Neural progenitor cell (in vitro differentiated cells): ENCODE results near the gene ZNF385A. TPM values are rescaled to one million over a fixed set of nuclear protein-coding genes. Genes with fewer than 3 reads are reported as not detected.

Source experiments
- DNase-seq: peaks from one replicate; pipeline ENCODE4 v3.0.0-alpha.2; 2016; ENCODE audit warnings: low spot score
- H2AFZ ChIP-seq: fragments of 200-600 bp; sonication (generic); replicated peaks from 2 replicates; pipeline ENCODE4 v1.6.1; 2016; ENCODE audit warnings: antibody characterized with exemption
- H3F3A ChIP-seq: fragments of 200-600 bp; sonication (generic); 2 replicates; pipeline ENCODE4 v1.6.1; 2016; ENCODE audit warnings: antibody characterized with exemption, low read depth
- H3K27ac ChIP-seq: fragments of 200-600 bp; sonication (generic); 2 replicates; pipeline ENCODE4 v1.5.1; 2016; ENCODE audit warnings: mild to moderate bottlenecking
- H3K27me3 ChIP-seq: fragments of 200-600 bp; sonication (generic); 2 replicates; pipeline ENCODE4 v1.6.1; 2016; ENCODE audit warnings: mild to moderate bottlenecking, moderate library complexity
- H3K36me3 ChIP-seq: fragments of 200-600 bp; sonication (generic); 2 replicates; pipeline ENCODE4 v1.5.1; 2016
- H3K4me1 ChIP-seq: fragments of 200-600 bp; sonication (generic); 2 replicates; pipeline ENCODE4 v1.6.1; 2016; ENCODE audit warnings: mixed run types
- H3K4me2 ChIP-seq: fragments of 200-600 bp; sonication (generic); 2 replicates; pipeline ENCODE4 v1.6.1; 2016
- H3K4me3 ChIP-seq: fragments of 200-600 bp; sonication (generic); 2 replicates; pipeline ENCODE4 v1.5.1; 2016
- H3K79me2 ChIP-seq: fragments of 200-600 bp; sonication (generic); 2 replicates; pipeline ENCODE4 v1.6.1; 2016; ENCODE audit warnings: low read depth
- H3K9ac ChIP-seq: fragments of 200-600 bp; sonication (generic); 2 replicates; pipeline ENCODE4 v1.6.1; 2016
- H3K9me3 ChIP-seq: fragments of 200-600 bp; sonication (generic); 2 replicates; pipeline ENCODE4 v1.5.1; 2016; ENCODE audit warnings: low read depth
- H4K20me1 ChIP-seq: fragments of 200-600 bp; sonication (generic); 2 replicates; pipeline ENCODE4 v1.6.1; 2016; ENCODE audit warnings: low read depth
- H3K27ac Mint-ChIP-seq: 3 replicates; pipeline ENCODE4 v1.8.0; 2021; ENCODE audit warnings: mixed read lengths
- H3K27me3 Mint-ChIP-seq: 2 replicates; pipeline ENCODE4 v1.8.0; 2022; ENCODE audit warnings: low read depth, mild to moderate bottlenecking, inconsistent platforms, moderate library complexity, mixed read lengths; ENCODE audit not compliant: insufficient read depth
- H3K36me3 Mint-ChIP-seq: 3 replicates; pipeline ENCODE4 v1.8.0; 2021; ENCODE audit warnings: mixed read lengths
- H3K4me1 Mint-ChIP-seq: 3 replicates; pipeline ENCODE4 v1.8.0; 2021; ENCODE audit warnings: mixed read lengths
- H3K4me3 Mint-ChIP-seq: 3 replicates; pipeline ENCODE4 v1.8.0; 2021; ENCODE audit warnings: mild to moderate bottlenecking, moderate library complexity, mixed read lengths
- H3K9me3 Mint-ChIP-seq: 3 replicates; pipeline ENCODE4 v1.8.0; 2020; ENCODE audit warnings: mixed read lengths
- EZH2 ChIP-seq: fragments of 200-600 bp; sonication (generic); IDR thresholded peaks from 2 replicates; pipeline ENCODE4 v1.6.1; 2017; ENCODE audit warnings: antibody characterized with exemption, mild to moderate bottlenecking, moderate library complexity
- EZH2phosphoT487 ChIP-seq: fragments of 200-600 bp; sonication (generic); IDR thresholded peaks from 2 replicates; pipeline ENCODE4 v1.6.1; 2017; ENCODE audit warnings: antibody characterized with exemption
- total RNA-seq: library from RNA; depleted of rRNA; stranded (reverse); fragments of >200 nt; gene quantifications from 2 replicates; pipeline ENCODE4 v1.2.3, GENCODE V29; 2015; ENCODE audit warnings: low replicate concordance
- TF ChIP-seq, protein P1 (sequence below): fragments of 200-600 bp; sonication (generic); IDR thresholded peaks from 2 replicates; pipeline ENCODE4 v1.5.1; 2017; ENCODE audit warnings: antibody characterized with exemption, mild to moderate bottlenecking

ZNF385A gene
- total RNA-seq, 1 donor from 2014 or later, result 6.2 TPM

- peak overlapping the region; percentile 99 for H3K27ac ChIP-seq
- peak overlapping the region; percentile 90 for H3K4me3 Mint-ChIP-seq
- no peaks in the 10 kb centered on the region for H3K9me3 ChIP-seq
- H3K4me2 ChIP-seq, result peak overlapping the region; percentile 90
- peak overlapping the region; percentile 100 for H3K27ac Mint-ChIP-seq
- peaks cover 89% of the 10 kb centered on the region for H3F3A ChIP-seq
- no peaks in the 10 kb centered on the region for H3K36me3 ChIP-seq
- no peaks in the 10 kb centered on the region for H3K27me3 ChIP-seq
- peaks cover 87% of the 10 kb centered on the region for H3K4me1 ChIP-seq
- no peaks in the 10 kb centered on the region for H3K9me3 Mint-ChIP-seq
- peaks cover 70% of the 10 kb centered on the region for H3K4me1 Mint-ChIP-seq
- no peaks in the 10 kb centered on the region for H4K20me1 ChIP-seq
- peaks cover 4% of the 10 kb centered on the region for H3K79me2 ChIP-seq
- peak; percentile 79 for DNase-seq
- no peak overlapping the region for H2AFZ ChIP-seq
- H3K27me3 Mint-ChIP-seq, result no peaks in the 10 kb centered on the region
- TF ChIP-seq EZH2 (no peak), EZH2phosphoT487 (no peak)
- TF ChIP-seq, protein P1, sequence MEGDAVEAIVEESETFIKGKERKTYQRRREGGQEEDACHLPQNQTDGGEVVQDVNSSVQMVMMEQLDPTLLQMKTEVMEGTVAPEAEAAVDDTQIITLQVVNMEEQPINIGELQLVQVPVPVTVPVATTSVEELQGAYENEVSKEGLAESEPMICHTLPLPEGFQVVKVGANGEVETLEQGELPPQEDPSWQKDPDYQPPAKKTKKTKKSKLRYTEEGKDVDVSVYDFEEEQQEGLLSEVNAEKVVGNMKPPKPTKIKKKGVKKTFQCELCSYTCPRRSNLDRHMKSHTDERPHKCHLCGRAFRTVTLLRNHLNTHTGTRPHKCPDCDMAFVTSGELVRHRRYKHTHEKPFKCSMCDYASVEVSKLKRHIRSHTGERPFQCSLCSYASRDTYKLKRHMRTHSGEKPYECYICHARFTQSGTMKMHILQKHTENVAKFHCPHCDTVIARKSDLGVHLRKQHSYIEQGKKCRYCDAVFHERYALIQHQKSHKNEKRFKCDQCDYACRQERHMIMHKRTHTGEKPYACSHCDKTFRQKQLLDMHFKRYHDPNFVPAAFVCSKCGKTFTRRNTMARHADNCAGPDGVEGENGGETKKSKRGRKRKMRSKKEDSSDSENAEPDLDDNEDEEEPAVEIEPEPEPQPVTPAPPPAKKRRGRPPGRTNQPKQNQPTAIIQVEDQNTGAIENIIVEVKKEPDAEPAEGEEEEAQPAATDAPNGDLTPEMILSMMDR, result no peak
- H3K36me3 Mint-ChIP-seq, result peaks cover 27% of the 10 kb centered on the region
- H3K4me3 ChIP-seq, result peak overlapping the region; percentile 43
- H3K9ac ChIP-seq, result peak overlapping the region; percentile 22
Observed at GRCh38 chr12:54350743-54351142, 33.8 kb downstream of the ZNF385A start.

- Mint-ChIP-seq H3K4me1 (peaks cover 76% of the 10 kb centered on the region), H3K27ac (peak overlapping the region; percentile 100), H3K27me3 (no peaks in the 10 kb centered on the region), H3K9me3 (no peaks in the 10 kb centered on the region), H3K4me3 (peak overlapping the region; percentile 66), H3K36me3 (peaks cover 34% of the 10 kb centered on the region)
- DNase-seq, result no peak
- Histone ChIP-seq H2AFZ (no peak overlapping the region), H3K4me2 (peak overlapping the region; percentile 90), H3K9ac (no peak overlapping the region), H3K27ac (peak overlapping the region; percentile 99), H4K20me1 (no peaks in the 10 kb centered on the region), H3K27me3 (no peaks in the 10 kb centered on the region), H3F3A (peaks cover 78% of the 10 kb centered on the region), H3K4me1 (peaks cover 77% of the 10 kb centered on the region), H3K9me3 (no peaks in the 10 kb centered on the region), H3K79me2 (peaks cover 4% of the 10 kb centered on the region), H3K4me3 (peak overlapping the region; percentile 43), H3K36me3 (no peaks in the 10 kb centered on the region)
- no peak for TF ChIP-seq EZH2phosphoT487
- no peak for TF ChIP-seq EZH2
- TF ChIP-seq, protein P1, result no peak
Observed at GRCh38 chr12:54349679-54350078, 34.9 kb downstream of the ZNF385A start.

DNA sequence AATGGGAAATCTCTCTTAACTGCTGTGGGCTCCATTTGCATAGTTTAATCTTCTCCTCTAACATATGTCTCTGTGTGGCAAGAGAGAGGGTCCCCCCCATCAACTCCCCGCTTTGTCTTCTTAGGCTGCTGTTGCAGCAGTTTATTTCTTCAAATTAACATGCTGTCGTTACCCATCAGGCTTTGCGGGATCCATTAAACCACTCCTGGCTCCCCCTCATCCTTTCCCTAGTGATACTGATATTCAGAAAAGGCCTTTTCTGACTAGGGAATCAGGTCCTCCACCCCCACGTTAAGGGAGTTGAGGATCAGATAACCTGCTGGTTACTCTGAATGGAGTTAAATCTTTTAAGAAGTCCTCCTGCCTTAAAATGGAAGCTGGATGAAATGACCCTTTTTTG is 35.5 kb downstream of the ZNF385A start:
- H3K36me3 ChIP-seq, result no peaks in the 10 kb centered on the region
- DNase-seq, result no peak
- Mint-ChIP-seq H3K27me3 (no peaks in the 10 kb centered on the region), H3K4me1 (peaks cover 74% of the 10 kb centered on the region), H3K4me3 (no peak overlapping the region), H3K36me3 (peaks cover 34% of the 10 kb centered on the region), H3K9me3 (no peaks in the 10 kb centered on the region), H3K27ac (peak overlapping the region; percentile 100)
- no peak overlapping the region for H2AFZ ChIP-seq
- H3K4me3 ChIP-seq, result no peak overlapping the region
- peaks cover 71% of the 10 kb centered on the region for H3F3A ChIP-seq
- no peak for TF ChIP-seq EZH2
- TF ChIP-seq EZH2phosphoT487, result no peak
- TF ChIP-seq, protein P1, result no peak
- H3K79me2 ChIP-seq, result peaks cover 3% of the 10 kb centered on the region
- no peaks in the 10 kb centered on the region for H3K9me3 ChIP-seq
- H3K4me1 ChIP-seq, result peaks cover 71% of the 10 kb centered on the region
- H3K27ac ChIP-seq, result peak overlapping the region; percentile 99
- H3K9ac ChIP-seq, result no peak overlapping the region
- H3K4me2 ChIP-seq, result peak overlapping the region; percentile 90
- H3K27me3 ChIP-seq, result no peaks in the 10 kb centered on the region
- H4K20me1 ChIP-seq, result no peaks in the 10 kb centered on the region
